GM12872 (cell line): ENCODE measurements around the gene DYSF.

Experiments used
- CTCF ChIP-seq: IDR thresholded peaks from 3 replicates; pipeline ENCODE4 v1.5.1; 2011; ENCODE audit warnings: low read depth, mild to moderate bottlenecking, low read length, moderate library complexity; ENCODE audit not compliant: insufficient read depth

DYSF gene

GRCh38 chr2:71722286-71722685 is 268.9 kb downstream of the DYSF start:
- TF ChIP-seq CTCF = no peak

GRCh38 chr2:71724793-71725192 is 271.4 kb downstream of the DYSF start:
- no peak for TF ChIP-seq CTCF

GRCh38 chr2:71725836-71726235 is 272.5 kb downstream of the DYSF start:
- TF ChIP-seq CTCF = no peak

GRCh38 chr2:71727562-71727961 is 274.2 kb downstream of the DYSF start:
- TF ChIP-seq CTCF = no peak

- TF ChIP-seq CTCF = no peak
Observed at GRCh38 chr2:71728036-71728435, 274.7 kb downstream of the DYSF start.

GRCh38 chr2:71730785-71731383 is 277.5 kb downstream of the DYSF start:
- no peak for TF ChIP-seq CTCF

GRCh38 chr2:71734620-71735019 is 281.3 kb downstream of the DYSF start:
- TF ChIP-seq CTCF = no peak
